Brain microvascular endothelial cell (primary cell): ENCODE data around the gene ARHGEF37.
"Not testable (repeated sequence)": the region's sequence is repeated elsewhere in the genome, so short reads cannot be mapped to it uniquely, and the experiment has no call there.

Experiments used
- DNase-seq: peaks from one replicate; pipeline ENCODE4 v3.0.0-alpha.2; 2020
- H3K27ac ChIP-seq: fragments of 250-450 bp; sonication (Bioruptor Pico); 2 replicates; pipeline ENCODE4 v1.5.1; 2020; ENCODE audit warnings: mild to moderate bottlenecking, moderate library complexity
- H3K27me3 ChIP-seq: fragments of 250-450 bp; sonication (Bioruptor Pico); replicated peaks from 2 replicates; pipeline ENCODE4 v1.5.1; 2020; ENCODE audit warnings: mild to moderate bottlenecking
- H3K36me3 ChIP-seq: fragments of 250-450 bp; sonication (Bioruptor Pico); replicated peaks from 2 replicates; pipeline ENCODE4 v1.5.1; 2020; ENCODE audit warnings: mild to moderate bottlenecking
- H3K4me3 ChIP-seq: 2 replicates; pipeline ENCODE4 v1.5.1; 2011; ENCODE audit warnings: low read depth, mild to moderate bottlenecking, control low read depth, low read length, moderate library complexity
- CTCF ChIP-seq: IDR thresholded peaks from 2 replicates; pipeline ENCODE4 v1.5.1; 2011; ENCODE audit warnings: low read depth, mild to moderate bottlenecking, moderate library complexity, low read length, control low read depth, inconsistent platforms; ENCODE audit errors: missing control alignments
- in situ Hi-C: cut with HindIII; loops from 2 replicates; pipeline ENCODE4 v1.10.0; 2017; ENCODE audit warnings: low sequenced_read_pairs, low pct_ligation_motif_present

The ARHGEF37 gene

GRCh38 chr5:149581192-149581861 lies at the start of gene ARHGEF37:
TSS of gene ARHGEF37 (plus strand) at chr5:149581498. CDS start at chr5:149597770, 16,272 bp downstream.
- Histone ChIP-seq H3K4me3 (peak within 1 kb of the TSS; percentile 56), H3K27me3 (no peaks in the 10 kb centered on the region), H3K36me3 (no peaks in the 10 kb centered on the region), H3K27ac (no peak within 1 kb of the TSS)
- TF ChIP-seq CTCF, result no peak
- in situ Hi-C loops, result no loop called here
- no peak for DNase-seq

- in situ Hi-C loops, result no loop called here
- no peak for TF ChIP-seq CTCF
- peaks cover 24% of the 10 kb centered on the region for H3K36me3 ChIP-seq
- DNase-seq, result no peak
- no peak overlapping the region for H3K4me3 ChIP-seq
- no peak overlapping the region for H3K27ac ChIP-seq
- H3K27me3 ChIP-seq, result no peaks in the 10 kb centered on the region
Measured at GRCh38 chr5:149532413-149532812, 48.9 kb upstream of the ARHGEF37 start.

GRCh38 chr5:149535787-149536186 lies 45.5 kb upstream of the ARHGEF37 start:
- H3K27ac ChIP-seq, H3K4me3 ChIP-seq, H3K27me3 ChIP-seq, DNase-seq, in situ Hi-C loops: not testable (repeated sequence)
- H3K36me3 ChIP-seq, result peaks cover 35% of the 10 kb centered on the region

GRCh38 chr5:149537374-149537975 lies 43.8 kb upstream of the ARHGEF37 start:
- peaks cover 44% of the 10 kb centered on the region for H3K36me3 ChIP-seq
- no peaks in the 10 kb centered on the region for H3K27me3 ChIP-seq
- no peak overlapping the region for H3K27ac ChIP-seq
- in situ Hi-C loops, result no loop called here
- no peak overlapping the region for H3K4me3 ChIP-seq
- TF ChIP-seq CTCF, result no peak
- DNase-seq, result no peak

- TF ChIP-seq CTCF, result no peak
- H3K4me3 ChIP-seq, result no peak overlapping the region
- no peaks in the 10 kb centered on the region for H3K27me3 ChIP-seq
- H3K36me3 ChIP-seq, result peaks cover 59% of the 10 kb centered on the region
- no peak for DNase-seq
- no peak overlapping the region for H3K27ac ChIP-seq
- in situ Hi-C loops, result no loop called here
Measured at GRCh38 chr5:149540089-149540488, 41.2 kb upstream of the ARHGEF37 start.

GRCh38 chr5:149541893-149542292 lies 39.4 kb upstream of the ARHGEF37 start:
- DNase-seq, result no peak
- H3K4me3 ChIP-seq, result no peak overlapping the region
- in situ Hi-C loops, result no loop called here
- peaks cover 56% of the 10 kb centered on the region for H3K36me3 ChIP-seq
- H3K27ac ChIP-seq, result no peak overlapping the region
- no peak for TF ChIP-seq CTCF
- no peaks in the 10 kb centered on the region for H3K27me3 ChIP-seq
